GM08714 (cell line): ENCODE measurements around the gene ODAD4.
"Not testable (repeated sequence)": the region's sequence is repeated elsewhere in the genome, so short reads cannot be mapped to it uniquely, and the experiment has no call there.

Experiments used
- H3K4me3 ChIP-seq: fragments of 200-500 bp; sonication (Bioruptor generic); 2 replicates; pipeline ENCODE4 v1.5.1; 2014; ENCODE audit warnings: mild to moderate bottlenecking, low read length, inconsistent platforms
- ZNF274 ChIP-seq: IDR thresholded peaks from 2 replicates; pipeline ENCODE4 v1.6.1; 2012; ENCODE audit warnings: mild to moderate bottlenecking, low read depth, low read length

Gene ODAD4

DNA sequence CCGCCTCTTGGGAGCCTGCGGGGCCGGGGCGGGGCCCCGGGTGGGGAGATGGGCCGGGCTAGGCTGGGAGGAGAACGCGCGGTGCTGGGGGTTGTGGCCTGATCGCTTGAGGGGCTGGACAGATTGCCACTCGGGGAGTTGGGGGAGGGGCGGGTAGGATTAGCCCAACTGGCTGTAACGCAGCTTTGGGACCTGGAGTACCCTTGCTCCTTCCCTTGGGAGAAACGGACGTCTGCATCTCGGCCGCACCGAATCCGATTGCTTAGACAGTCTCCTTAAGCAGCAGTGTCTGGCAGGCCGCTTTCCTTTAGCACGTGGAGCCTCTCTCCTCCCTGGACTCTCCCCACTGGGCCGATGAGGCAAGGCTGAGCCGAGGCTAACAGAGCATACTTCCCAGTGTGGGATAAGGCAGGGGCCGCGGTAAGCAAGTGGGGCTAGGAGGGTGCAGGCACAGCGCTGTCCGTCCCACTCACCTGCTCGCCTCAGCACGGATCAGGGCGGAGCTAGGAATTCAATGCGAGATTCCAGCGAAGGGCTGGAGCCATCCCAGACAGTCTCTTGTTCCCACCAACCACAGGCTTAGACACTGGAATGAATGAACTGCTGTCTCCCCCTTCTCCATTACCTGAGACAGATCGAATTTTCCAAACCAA lies 11.1 kb upstream of the ODAD4 start:
- H3K4me3 ChIP-seq, result peak overlapping the region; percentile 25; the same call in 1 of the 2 replicates
- no peak for TF ChIP-seq ZNF274

DNA sequence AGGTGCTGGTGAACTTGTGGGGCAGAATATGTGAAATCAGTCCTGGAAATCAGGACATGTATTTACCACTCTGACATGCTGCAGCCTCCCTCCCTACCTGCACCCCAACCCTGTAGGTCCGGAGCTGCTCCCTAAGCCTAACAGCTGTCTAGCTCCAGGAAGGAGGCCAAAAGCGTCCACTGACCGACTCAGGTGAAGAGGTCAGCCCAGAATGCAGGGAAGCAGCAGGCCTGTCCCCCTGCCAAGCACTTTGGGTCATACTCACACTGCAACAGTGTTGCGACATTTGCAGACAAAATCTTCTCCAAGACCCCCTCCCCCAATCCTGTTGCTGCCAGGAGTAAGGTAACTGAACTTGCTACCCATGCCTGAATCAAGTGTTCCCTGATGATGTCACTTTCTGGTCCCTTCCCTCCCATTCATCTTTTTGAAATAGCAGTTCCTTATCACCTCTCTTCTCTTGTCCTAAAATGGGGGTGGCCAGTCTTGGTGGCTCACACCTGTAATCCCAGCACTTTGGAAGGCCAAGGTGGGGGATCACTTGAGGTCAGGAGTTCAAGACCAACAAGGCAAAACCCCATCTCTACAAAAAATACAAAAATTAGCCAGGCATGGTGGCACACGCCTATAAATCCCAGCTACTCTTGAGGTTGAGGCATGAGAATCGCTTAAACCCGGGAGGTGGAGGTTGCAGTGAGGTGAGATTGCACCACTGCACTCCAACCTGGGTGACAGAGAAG lies 10.4 kb upstream of the ODAD4 start:
- no peak overlapping the region for H3K4me3 ChIP-seq
- no peak for TF ChIP-seq ZNF274

DNA sequence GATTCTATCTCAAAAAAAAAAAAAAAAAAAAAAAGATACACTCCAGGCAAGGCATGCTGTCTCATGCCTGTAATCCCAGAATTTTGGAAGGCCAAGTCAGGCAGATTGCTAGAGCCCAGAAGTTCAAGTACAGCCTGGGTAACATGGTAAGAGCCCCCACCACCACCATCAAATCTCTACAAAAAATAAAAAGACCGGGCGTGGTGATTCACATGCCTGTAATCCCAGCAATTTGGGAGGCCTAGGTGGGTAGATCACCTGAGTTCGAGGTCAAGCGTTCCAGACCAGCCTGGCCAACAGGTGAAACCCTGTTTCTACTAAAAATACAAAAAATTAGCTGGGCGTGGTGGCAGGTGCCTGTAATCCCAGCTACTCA lies 9.8 kb upstream of the ODAD4 start:
- TF ChIP-seq ZNF274, result no peak
- H3K4me3 ChIP-seq, result no peak overlapping the region

DNA sequence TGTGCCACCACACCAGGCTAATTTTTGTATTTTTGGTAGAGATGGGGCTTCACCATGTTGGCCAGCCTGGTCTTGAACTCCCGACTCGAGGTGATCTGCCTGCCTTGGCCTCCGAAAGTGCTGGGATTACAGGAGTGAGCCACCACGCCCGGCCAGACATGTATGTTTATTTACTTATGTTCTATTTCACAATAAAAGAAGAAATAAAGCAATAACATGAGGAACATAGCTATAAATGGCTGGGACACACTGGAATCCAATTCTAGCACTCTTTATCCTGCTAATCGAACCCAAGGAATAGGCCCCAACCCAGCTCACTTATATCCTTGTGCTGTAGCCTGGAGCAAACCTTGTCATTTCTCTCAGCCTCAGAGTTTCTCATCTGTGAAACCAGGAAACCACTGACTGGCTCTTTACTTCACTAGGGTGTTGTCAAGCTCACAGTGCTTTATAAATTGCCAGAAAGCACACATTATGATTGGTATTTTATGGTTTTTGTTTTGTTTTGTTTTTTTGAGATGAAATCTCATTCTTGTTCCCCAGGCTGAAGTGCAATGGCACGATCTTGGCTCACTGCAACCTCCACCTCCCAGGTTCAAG lies 4.3 kb upstream of the ODAD4 start:
- no peak overlapping the region for H3K4me3 ChIP-seq
- TF ChIP-seq ZNF274, result no peak

DNA sequence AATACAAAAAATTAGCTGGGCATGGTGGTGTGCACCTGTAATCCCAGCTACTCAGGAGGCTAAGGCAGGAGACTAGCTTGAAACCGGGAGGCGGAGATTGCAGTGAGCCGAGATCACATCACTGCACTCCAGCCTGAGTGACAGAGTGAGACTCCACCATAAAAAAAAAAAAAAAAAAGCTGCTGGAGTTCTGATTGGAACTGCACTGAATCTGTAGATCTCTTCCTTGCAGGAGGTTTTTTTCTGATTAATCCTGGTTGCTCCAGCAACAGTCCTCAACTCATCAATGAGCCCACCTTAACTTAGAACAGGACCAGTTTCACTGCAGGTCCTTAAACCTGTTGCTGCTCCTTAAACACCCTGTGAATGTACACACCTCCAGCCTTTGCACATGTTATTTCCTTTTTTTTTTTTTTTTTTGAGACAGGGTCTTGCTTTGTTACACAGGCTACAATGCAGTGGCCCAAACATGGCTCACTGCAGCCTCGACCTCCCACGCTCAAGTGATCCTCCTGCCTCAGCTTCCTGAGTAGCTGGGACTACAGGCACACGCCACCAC lies 1.6 kb upstream of the ODAD4 start:
- H3K4me3 ChIP-seq, result no peak overlapping the region
- TF ChIP-seq ZNF274, result no peak

DNA sequence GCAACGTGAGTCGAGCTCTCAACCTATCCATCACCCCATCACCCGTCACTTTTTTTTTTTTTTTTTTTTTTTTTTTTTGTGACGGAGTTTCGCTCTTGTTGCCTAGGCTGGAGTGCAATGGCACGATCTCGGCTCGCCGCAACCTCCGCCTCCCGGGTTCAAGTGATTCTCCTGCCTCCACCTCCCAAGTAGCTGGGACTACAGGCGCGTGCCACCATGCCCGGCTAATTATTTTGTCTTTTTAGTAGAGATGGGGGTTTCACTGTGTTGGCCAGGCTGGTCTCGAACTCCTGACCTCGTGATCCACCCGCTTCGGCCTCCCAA lies 378 bp downstream of the ODAD4 start:
- H3K4me3 ChIP-seq, result peak overlapping the region; percentile 61

DNA sequence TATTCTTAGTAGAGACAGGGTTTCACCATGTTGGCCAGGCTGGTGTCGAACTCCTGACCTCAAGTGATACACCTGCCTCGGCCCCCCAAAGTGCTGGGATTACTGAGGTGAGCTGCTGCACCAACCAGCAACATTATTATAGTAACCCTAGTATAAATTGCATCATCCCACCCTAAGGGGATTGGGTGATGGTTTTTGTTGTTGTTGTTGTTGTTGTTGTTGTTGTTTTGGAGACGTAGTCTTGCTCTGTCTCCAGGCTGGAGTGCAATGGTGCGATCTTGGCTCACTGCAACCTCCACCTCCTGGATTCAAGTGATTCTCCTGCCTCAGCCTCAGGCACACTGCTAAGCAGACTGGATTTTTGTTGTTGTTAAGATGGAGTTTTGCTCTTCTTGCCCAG lies 1.3 kb downstream of the ODAD4 start:
- not testable (repeated sequence) for H3K4me3 ChIP-seq

DNA sequence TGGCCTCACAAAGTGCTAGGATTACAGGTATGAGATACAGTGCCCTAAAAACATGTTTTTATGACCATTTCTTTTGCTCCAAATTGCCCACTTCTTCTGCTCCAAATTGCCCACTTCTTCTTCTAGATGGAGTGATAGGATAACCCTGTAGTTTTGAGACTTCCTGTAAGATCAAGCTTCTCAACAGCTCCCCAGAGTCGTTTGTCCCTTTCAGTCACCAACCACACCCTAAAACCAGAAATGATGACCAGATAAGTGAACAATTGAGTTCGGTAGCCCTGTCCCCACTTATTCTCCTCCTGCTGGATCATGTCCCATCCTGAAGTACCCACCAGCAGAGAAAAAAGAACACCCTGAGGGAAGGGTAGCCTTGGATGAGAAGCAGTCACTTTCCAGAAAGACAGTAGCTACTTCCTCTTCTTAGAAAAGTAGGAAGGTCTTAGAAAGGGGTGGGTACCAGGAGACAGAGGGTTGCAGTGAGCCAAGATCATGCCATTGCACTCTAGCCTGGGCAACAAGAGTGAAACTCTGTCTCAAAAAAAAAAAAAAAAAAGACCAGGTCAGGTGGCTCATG lies 2.5 kb downstream of the ODAD4 start:
- no peak for TF ChIP-seq ZNF274
- no peak overlapping the region for H3K4me3 ChIP-seq

DNA sequence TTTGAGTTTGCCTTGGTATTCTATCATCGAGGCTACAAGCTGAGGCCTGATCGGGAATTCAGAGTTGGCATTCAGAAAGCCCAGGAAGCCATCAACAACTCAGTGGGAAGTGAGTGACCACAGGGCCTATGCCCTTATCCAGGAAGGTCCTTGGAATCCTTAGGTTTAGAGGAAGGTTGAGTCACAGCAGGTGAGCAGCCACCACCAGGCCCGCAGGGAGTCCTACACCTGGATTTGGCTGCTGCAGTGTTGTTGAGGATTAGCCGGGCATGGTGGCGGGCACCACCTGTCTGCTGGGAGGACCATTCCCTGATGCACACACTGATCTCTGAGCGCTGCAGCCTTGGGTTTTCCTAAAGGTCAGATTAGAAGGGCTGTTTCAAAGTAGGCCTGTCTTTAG lies 5.2 kb downstream of the ODAD4 start:
- no peak for TF ChIP-seq ZNF274

DNA sequence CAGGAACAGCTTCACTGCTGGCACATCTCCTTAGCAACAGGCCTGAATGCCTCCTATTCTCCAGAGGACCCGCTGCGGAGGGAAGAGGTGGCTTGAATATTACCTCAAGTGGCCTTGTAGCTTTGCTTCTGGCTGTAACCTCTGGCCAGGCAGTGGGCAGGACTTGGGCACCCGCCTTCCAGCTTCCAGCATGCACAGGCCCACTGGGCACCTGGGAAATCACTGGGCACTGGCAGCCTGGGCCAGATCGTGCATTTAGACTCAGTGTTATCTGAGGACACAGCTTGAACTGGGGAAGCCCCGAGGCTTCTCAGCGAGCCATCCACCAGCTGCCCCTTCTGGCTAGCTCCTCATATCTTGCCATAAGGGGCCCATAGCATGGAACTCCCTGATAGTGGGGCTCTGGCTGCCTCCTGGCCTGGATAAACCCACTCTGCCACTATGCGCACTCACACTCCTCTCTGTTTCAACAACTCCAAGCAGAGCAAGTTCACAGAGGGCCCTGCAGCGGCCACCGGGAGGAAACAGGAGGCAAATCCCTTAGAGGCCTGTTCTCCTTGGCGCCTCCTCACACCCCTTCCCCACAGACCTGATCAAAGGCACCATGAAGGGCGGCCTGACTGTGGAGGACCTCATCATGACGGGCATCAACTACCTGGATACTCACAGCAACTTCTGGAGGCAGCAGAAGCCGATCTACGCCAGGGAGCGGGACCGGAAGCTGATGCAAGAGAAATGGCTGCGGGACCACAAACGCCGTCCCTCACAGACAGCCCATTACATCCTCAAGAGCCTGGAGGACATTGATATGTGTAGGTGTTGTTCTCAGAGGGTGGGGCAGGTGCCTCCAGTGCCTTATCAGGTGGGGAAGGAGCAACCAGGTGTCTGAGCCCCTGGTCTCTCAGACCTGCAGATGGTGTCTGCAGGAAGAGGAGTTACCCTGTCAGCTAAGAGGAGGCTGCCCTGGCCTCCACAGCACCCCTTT lies 7.8 kb downstream of the ODAD4 start:
- TF ChIP-seq ZNF274, result no peak
- no peak overlapping the region for H3K4me3 ChIP-seq

More for the DNA sequence above, 5.2 kb downstream of the ODAD4 start:
- no peak overlapping the region for H3K4me3 ChIP-seq

DNA sequence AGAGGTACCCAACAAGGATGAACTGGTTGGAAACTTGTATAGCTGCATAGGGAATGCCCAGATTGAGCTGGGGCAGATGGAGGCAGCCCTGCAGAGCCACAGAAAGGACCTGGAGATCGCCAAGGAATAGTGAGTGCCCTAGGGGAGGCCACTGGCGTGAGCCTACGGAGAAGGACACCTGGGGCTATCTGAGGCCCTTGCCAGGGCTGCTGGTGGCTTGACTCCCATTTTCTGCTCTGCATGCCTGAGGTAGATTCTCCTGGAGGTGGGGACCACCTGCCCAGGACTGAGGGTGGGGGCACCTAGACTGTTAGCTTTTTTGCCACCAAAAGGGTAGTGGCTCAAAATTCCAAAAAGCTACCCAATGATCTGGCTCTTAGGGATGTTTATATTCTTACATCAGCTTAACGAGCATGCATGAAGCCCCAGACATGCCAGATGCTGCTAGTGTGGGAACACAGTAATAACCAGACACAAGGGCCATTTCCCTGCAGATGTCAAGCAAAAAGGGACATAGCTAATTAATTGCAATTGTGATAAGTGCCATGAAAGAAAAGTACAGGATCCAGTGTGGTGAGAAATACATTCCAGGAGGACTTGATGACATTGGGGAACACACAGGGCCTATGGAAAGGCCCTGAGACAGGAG lies 8.8 kb downstream of the ODAD4 start:
- TF ChIP-seq ZNF274, result no peak
- no peak overlapping the region for H3K4me3 ChIP-seq

DNA sequence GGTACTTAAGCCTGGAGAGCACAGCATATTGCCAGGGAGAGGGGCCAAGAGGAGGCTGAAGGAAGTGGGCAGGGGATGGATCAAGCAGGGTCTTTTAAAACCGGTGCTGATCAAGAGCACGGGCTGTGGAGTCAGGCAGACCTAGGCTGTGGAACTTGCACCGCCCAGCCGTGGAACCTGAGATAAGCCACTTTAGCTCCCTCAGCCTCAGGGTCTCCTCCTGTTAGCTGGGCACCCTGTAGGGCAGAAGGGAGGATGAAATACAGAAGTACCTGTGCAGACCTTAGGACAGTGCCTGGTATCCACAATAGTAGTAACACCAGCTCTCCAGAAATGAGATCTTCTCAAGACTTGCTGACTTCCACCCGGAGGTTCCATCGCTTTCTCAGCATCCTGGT lies 9.3 kb downstream of the ODAD4 start:
- H3K4me3 ChIP-seq, result no peak overlapping the region
- no peak for TF ChIP-seq ZNF274

DNA sequence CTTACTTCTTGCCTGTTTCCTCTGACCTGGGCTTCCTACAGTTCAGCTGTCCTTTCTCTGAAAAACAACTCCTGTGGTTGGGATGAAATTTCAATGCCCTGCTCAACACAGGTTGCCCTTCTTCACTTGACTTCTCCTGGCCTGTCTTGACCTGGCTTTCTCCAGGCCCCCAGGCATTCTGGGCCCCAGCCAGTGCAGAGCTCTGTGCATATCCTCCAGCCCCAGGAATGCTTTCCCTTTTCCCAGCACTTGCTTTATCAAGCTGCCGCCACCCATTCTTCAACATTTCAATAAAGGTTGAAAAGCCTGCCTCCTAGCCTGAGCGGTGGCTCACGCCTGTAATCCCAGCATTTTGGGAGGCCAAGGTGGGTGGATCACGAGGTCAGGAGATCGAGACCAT lies 10.8 kb downstream of the ODAD4 start:
- no peak for TF ChIP-seq ZNF274
- no peak overlapping the region for H3K4me3 ChIP-seq

DNA sequence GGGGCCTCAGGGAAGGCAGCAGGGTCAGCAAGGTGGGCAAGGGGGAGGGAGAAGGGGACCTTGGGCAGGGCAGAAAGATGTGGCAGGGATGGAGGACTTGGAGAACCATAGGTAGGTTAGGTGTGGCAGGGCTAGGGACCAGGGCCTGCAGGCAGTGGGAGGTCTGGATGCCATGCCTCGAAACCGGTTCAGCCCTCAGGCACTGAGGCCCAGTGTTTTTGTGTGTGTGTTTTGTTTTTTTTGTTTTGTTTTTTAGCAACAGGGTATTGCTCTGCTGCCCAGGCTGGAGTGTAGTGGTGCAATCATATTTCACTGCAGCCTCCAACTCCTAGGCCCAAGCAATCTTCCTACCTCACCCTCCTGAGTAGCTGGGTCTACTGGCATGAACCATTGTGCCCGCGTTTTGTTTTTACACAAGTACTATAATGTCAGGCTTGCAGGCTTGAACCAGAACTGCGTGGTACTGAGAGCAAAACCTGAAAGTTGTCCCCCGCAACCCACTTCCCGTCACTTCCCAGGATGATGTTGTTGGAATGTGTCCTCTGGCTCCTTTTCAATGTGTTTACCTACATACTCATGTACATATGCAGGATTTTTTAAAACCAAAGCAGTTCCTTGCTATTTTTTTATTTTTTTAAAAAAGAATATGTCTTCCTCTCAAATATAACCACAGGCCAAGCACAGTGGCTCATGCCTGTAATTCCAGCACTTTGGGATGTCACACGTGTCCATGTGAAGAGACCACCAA lies 12.4 kb downstream of the ODAD4 start:
- no peak overlapping the region for H3K4me3 ChIP-seq
- TF ChIP-seq ZNF274, result no peak
